K562 (cell line): ENCODE results near the gene ATG14. TPM values are rescaled to one million over a fixed set of nuclear protein-coding genes. Genes with fewer than 3 reads are reported as not detected.

Source experiments
- ATAC-seq: fragments of 200-7000 bp; cut with Tn5 transposase; 3 replicates; pipeline ENCODE4 v1.9.1; 2020; ENCODE audit warnings: moderate library complexity
- BruUV-seq: library from RNA; stranded (reverse); fragments of 400-500 nt; replicated peaks from 2 replicates; lab custom pipeline; 2021; lab: Mats Ljungman, UMichigan
- CTCF ChIA-PET: fragments of 300-600 bp; formaldehyde crosslinking; extraction: SDS; loops from one replicate; lab custom pipeline; 2021; ENCODE audit warnings: low intra/inter-chr PET ratio; lab: Yijun Ruan, JAX
- POLR2A ChIA-PET: fragments of 300-600, 350-650 bp; sonication (Branson Sonifier 250); formaldehyde crosslinking; extraction: SDS; loops from one replicate; lab custom pipeline; 2021; ENCODE audit warnings: antibody characterized with exemption, inconsistent platforms; lab: Yijun Ruan, JAX
- DNase-seq, 4 experiments: peaks; one replicate each; pipeline versions ENCODE4 v3.0.0 to v3.0.0-alpha.2; 2011 to 2018; ENCODE audit warnings: low spot score in 3 of 4, mixed read lengths in 3 of 4; ENCODE audit errors: extremely low read depth in 1 of 4
- FAIRE-seq: peaks from 2 replicates; lab custom pipeline; 2011; peaks lifted over from hg19 to GRCh38; lab: Jason Lieb, UNC
- H2AFZ ChIP-seq: 2 replicates; pipeline ENCODE4 v1.6.0; 2011; ENCODE audit warnings: low read depth, low read length, control low read depth, inconsistent platforms
- H3K27ac ChIP-seq: fragments of 200-600 bp; 3 replicates; pipeline ENCODE4 v1.8.0; 2011; ENCODE audit warnings: low read depth, mild to moderate bottlenecking, control low read depth, inconsistent platforms, low read length, moderate library complexity, mixed read lengths; ENCODE audit errors: extremely low read depth
- H3K27me3 ChIP-seq, 2 experiments: fragments of 300-600 bp in 1 of 2; 2 replicates in 1 of 2; 3 replicates in 1 of 2; pipeline versions ENCODE4 v1.6.0 to v1.8.0; 2011; ENCODE audit warnings: inconsistent platforms in 2 of 2, low read length in 2 of 2, mild to moderate bottlenecking in 1 of 2, mixed read lengths in 1 of 2, moderate library complexity in 1 of 2; ENCODE audit not compliant: control insufficient read depth in 2 of 2, insufficient read depth in 2 of 2
- H3K36me3 ChIP-seq: fragments of 300-600 bp; 3 replicates; pipeline ENCODE4 v1.8.0; 2011; ENCODE audit warnings: mild to moderate bottlenecking, low read length, inconsistent platforms; ENCODE audit not compliant: control insufficient read depth, insufficient read depth
- H3K4me1 ChIP-seq, 2 experiments: fragments of 200-600 bp in 1 of 2; replicated peaks in 1 of 2; 2 replicates in 1 of 2; 3 replicates in 1 of 2; pipeline versions ENCODE4 v1.5.1 to v1.8.0; 2011; ENCODE audit warnings: inconsistent platforms in 2 of 2, low read length in 2 of 2, mild to moderate bottlenecking in 1 of 2, mixed read lengths in 1 of 2, moderate library complexity in 1 of 2; ENCODE audit not compliant: control insufficient read depth in 2 of 2, insufficient read depth in 2 of 2
- H3K4me2 ChIP-seq: 2 replicates; pipeline ENCODE4 v1.6.1; 2011; ENCODE audit warnings: low read length, control low read depth, inconsistent platforms, mixed read lengths; ENCODE audit not compliant: insufficient read depth
- H3K4me3 ChIP-seq: fragments of 200-600 bp; sonication (generic), shearing (Covaris generic); 2 replicates; pipeline ENCODE4 v1.5.1; 2016; ENCODE audit warnings: control low read depth, inconsistent platforms
- H3K79me2 ChIP-seq: fragments of 200-600 bp; 3 replicates; pipeline ENCODE4 v1.8.0; 2011; ENCODE audit warnings: low read length, inconsistent platforms; ENCODE audit not compliant: control insufficient read depth, insufficient read depth
- H3K9ac ChIP-seq, 2 experiments: 2 replicates each; pipeline versions ENCODE4 v1.6.0 to v1.6.1; 2011; ENCODE audit warnings: low read depth in 2 of 2, low read length in 2 of 2, control low read depth in 1 of 2, inconsistent platforms in 1 of 2, mild to moderate bottlenecking in 1 of 2, mixed read lengths in 1 of 2; ENCODE audit not compliant: insufficient read depth in 1 of 2
- H3K9me1 ChIP-seq: one replicate; pipeline ENCODE4 v1.6.0; 2011; ENCODE audit warnings: inconsistent platforms, mild to moderate bottlenecking, low read length, moderate library complexity; ENCODE audit not compliant: control insufficient read depth, insufficient read depth
- H3K9me3 ChIP-seq: replicated peaks from 2 replicates; pipeline ENCODE4 v1.5.1; 2011; ENCODE audit warnings: low read depth, low read length, inconsistent platforms; ENCODE audit not compliant: control insufficient read depth, insufficient read depth
- H4K20me1 ChIP-seq: replicated peaks from 2 replicates; pipeline ENCODE4 v1.6.1; 2011; ENCODE audit warnings: low read length, inconsistent platforms, mixed read lengths; ENCODE audit not compliant: control insufficient read depth, insufficient read depth
- GTF2E2 ChIP-seq: fragments of 200-800 bp; sonication (Bioruptor generic); IDR thresholded peaks from 2 replicates; pipeline ENCODE4 v1.6.1; 2016; ENCODE audit warnings: missing genetic modification characterization, missing compliant biosample characterization
- ILK ChIP-seq: fragments of 450-650 bp; IDR thresholded peaks from 2 replicates; pipeline ENCODE4 v1.6.1; 2016; ENCODE audit warnings: missing genetic modification characterization, low read depth, mild to moderate bottlenecking, missing compliant biosample characterization, moderate library complexity, borderline replicate concordance
- TSC22D4 ChIP-seq: fragments of 450-650 bp; IDR thresholded peaks from 2 replicates; pipeline ENCODE4 v1.6.1; 2016; ENCODE audit warnings: missing genetic modification characterization, missing biosample characterization, control low read depth
- ZNF174 ChIP-seq: fragments of 250-450 bp; sonication (Bioruptor Pico); IDR thresholded peaks from 2 replicates; pipeline ENCODE4 v1.4.0; 2020; ENCODE audit warnings: mild to moderate bottlenecking
- ZNF354B ChIP-seq: fragments of 250-450 bp; sonication (Bioruptor Pico); IDR thresholded peaks from 2 replicates; pipeline ENCODE4 v1.4.0; 2020
- WGBS: fragments of 100-300 bp; shearing (Covaris generic); methylation state at CpG from one replicate; pipeline ENCODE4 v1.1.6; 2016; ENCODE audit warnings: low coverage, mixed read lengths; ENCODE audit not compliant: insufficient coverage; ENCODE audit errors: missing lambda C conversion rate; 5-methylcytosine and 5-hydroxymethylcytosine counted together
- in situ Hi-C: fragments of 300-500 bp; cut with MboI; formaldehyde crosslinking; loops from 4 replicates; pipeline ENCODE4 v1.15.0; 2018; ENCODE audit warnings: inconsistent platforms, mixed read lengths
- intact Hi-C: fragments of 100-400 bp; cut with micrococcal nuclease; formaldehyde crosslinking; loops from 2 replicates; pipeline ENCODE4 v1.14.2; 2022
- polyA plus RNA-seq, 8 experiments: library from polyadenylated mRNA; depleted of rRNA in 4 of 8; stranded (reverse) in 5 of 8; unstranded in 3 of 8; fragments of >200 nt; fragmentation: Nextera tagmentation in 2 of 8; fragmentation: Illumina TruSeq in 1 of 8; extraction: Ambion mirVana in 2 of 8; extraction: Trizol in 1 of 8; gene quantifications; 2 replicates each; pipeline versions ENCODE4 v1.2.1 to v1.2.3, GENCODE V29; 2011 to 2014; ENCODE audit warnings: inconsistent platforms in 1 of 8, missing spikeins in 1 of 8
- total RNA-seq, 7 experiments: library from RNA; depleted of rRNA in 6 of 7; stranded (reverse); fragments of >200 nt in 6 of 7; fragmentation: Illumina TruSeq in 2 of 7; extraction: Trizol in 2 of 7; gene quantifications; 2 replicates each; pipeline versions ENCODE4 v1.2.1 to v1.2.3, GENCODE V29; 2011 to 2021; ENCODE audit warnings: low replicate concordance in 1 of 7
- TF ChIP-seq, protein P1 (sequence below): fragments of 250-450 bp; sonication (Bioruptor Pico); IDR thresholded peaks from 2 replicates; pipeline ENCODE4 v1.8.0; 2021; ENCODE audit warnings: borderline replicate concordance, mild to moderate bottlenecking, moderate library complexity; ENCODE audit not compliant: poor library complexity, severe bottlenecking
- TF ChIP-seq, protein P2 (sequence below): fragments of 450-650 bp; IDR thresholded peaks from 2 replicates; pipeline ENCODE4 v1.6.1; 2016

ATG14 gene
- total and polyA plus RNA-seq, 9 of the 15 experiments (the other 6 are each of a cell fraction or from before 2014, with no cell fraction given): 0.55 to 4.2 (median 3.5) TPM

DNA sequence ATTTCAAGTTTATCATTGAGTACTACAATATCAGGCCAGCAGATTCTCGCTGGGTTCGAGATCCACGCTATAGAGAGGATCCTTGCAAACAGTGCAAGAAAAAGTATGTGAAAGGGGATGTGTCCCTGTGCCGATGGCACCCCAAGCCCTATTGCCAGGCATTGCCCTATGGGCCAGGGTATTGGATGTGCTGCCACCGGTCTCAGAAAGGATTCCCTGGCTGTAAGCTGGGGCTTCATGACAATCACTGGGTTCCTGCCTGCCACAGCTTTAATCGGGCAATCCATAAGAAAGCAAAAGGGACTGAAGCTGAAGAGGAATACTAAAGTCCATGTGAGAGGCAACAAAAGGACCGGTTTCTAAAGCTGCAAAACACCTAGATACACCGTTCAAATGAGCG is 59.4 kb downstream of the ATG14 start (continued):
- TF ChIP-seq, protein P1, sequence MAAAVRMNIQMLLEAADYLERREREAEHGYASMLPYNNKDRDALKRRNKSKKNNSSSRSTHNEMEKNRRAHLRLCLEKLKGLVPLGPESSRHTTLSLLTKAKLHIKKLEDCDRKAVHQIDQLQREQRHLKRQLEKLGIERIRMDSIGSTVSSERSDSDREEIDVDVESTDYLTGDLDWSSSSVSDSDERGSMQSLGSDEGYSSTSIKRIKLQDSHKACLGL (CRISPR knock-in tag): no peak
- TF ChIP-seq GTF2E2 (tag) (no peak), TSC22D4 (tag) (no peak), ILK (tag) (no peak)
- TF ChIP-seq, protein P2, sequence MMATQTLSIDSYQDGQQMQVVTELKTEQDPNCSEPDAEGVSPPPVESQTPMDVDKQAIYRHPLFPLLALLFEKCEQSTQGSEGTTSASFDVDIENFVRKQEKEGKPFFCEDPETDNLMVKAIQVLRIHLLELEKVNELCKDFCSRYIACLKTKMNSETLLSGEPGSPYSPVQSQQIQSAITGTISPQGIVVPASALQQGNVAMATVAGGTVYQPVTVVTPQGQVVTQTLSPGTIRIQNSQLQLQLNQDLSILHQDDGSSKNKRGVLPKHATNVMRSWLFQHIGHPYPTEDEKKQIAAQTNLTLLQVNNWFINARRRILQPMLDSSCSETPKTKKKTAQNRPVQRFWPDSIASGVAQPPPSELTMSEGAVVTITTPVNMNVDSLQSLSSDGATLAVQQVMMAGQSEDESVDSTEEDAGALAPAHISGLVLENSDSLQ: no peak

DNA sequence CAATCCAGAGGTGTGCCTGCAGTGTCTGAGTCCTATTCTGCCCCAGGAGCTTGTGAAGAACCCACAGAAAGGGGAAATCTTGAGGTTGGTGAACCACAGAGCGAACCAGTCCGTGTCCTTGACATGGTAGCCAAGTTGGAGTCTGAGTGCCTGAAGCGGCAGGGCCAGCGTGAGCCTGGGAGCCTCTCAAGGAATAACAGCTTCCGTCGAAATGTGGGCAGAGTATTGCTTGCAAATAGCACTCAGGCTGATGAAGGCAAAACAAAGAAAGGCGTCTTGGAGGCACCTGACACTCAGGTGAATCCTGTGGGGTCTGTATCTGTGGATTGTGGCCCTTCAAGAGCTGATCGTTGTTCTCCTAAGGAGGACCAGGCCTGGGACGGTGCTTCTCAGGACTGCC is 60.5 kb downstream of the ATG14 start:
- H3K4me3 ChIP-seq: no peak overlapping the region
- TF ChIP-seq ZNF354B (CRISPR knock-in tag) (no peak), ZNF174 (CRISPR knock-in tag) (no peak)
- TF ChIP-seq, all 486 proteins: peak for 0
- no peak overlapping the region for H3K27ac ChIP-seq
- 91% methylated on average over 9 of the region's 9 CpGs for WGBS
- H3K27me3 ChIP-seq: no peaks in the 10 kb centered on the region
- no TSS peak for BruUV-seq
- no peaks in the 10 kb centered on the region for H4K20me1 ChIP-seq
- H3K4me1 ChIP-seq: peaks cover 0 to 6% of the 10 kb centered on the region in 2 experiments; a peak in 2 of 5 replicates
- FAIRE-seq (no peak), ATAC-seq (no peak), DNase-seq (no peak)
- H3K4me2 ChIP-seq: no peak overlapping the region
- ChIA-PET CTCF (no interaction called here), POLR2A (no interaction called here)
- peaks cover 45% of the 10 kb centered on the region for H3K36me3 ChIP-seq
- no peak overlapping the region for H3K9ac ChIP-seq
- intact Hi-C loops: no loop called here
- H2AFZ ChIP-seq: no peak overlapping the region
- peaks cover 19% of the 10 kb centered on the region; the same call in 1 of the 3 replicates for H3K79me2 ChIP-seq
- H3K9me1 ChIP-seq: no peaks in the 10 kb centered on the region
- in situ Hi-C loops: no loop called here
- no peaks in the 10 kb centered on the region for H3K9me3 ChIP-seq
